CD4-positive, alpha-beta T cell treated with Interleukin-1 beta for 1 hour (primary cell): Measurements from ENCODE around the gene MAP2K5.

Experiments used
- DNase-seq, 2 donors: peaks; one replicate each; pipeline ENCODE4 v3.0.0-alpha.2; 2020 to 2022

MAP2K5 gene

DNA sequence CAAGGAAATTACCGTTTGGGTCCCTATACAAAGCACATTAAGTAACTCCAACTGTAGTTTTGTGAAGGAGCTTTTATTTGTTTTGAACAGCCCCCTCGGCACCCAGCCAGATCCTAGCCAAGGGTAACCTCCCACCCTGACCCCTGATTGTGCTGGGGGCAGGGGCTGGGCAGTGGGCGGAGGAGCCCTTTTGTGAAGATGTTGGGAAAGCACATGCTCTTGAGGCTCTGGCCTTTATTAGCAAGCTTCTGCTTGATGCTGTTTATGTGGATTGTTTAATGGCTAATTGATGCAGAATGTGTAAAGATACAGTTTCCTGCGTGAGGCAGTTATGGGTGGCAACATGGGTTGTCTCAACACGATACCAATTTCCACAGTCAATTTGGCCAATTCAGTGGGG, 136.5 kb downstream of the MAP2K5 start:
- DNase-seq, result no peak

GRCh38 chr15:67680641-67681040, 138.1 kb downstream of the MAP2K5 start:
- no peak for DNase-seq

DNA sequence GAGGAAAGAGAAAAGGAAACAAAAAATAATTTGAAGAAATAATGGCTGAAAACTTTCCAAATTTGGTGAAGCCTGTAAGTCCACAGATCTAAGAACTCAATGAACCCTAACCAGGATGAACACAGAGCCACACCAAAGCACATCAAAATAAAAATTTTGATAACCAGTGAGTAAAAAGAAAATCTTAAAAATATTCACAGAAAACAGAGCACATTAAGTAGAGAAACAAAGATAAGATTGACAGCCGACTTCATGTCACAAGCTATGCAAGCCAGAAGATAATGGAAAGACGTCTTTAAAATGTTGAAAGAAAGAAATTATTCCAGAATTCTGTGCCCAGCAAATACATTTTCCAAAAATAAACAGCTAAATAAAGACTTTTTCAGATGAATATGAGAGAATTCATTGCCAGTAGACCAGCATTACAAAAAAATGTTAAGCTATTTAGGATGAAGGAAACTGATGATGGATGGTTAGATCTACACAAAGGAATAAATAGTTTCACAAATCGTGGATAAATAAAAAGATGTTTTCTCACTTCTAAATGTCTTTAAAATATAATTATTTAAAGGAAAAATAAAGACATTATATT, 142.6 kb downstream of the MAP2K5 start:
- peak in 1 of 2 donors; percentile 8 for DNase-seq

GRCh38 chr15:67685716-67686115, 143.2 kb downstream of the MAP2K5 start:
- DNase-seq, result no peak

DNA sequence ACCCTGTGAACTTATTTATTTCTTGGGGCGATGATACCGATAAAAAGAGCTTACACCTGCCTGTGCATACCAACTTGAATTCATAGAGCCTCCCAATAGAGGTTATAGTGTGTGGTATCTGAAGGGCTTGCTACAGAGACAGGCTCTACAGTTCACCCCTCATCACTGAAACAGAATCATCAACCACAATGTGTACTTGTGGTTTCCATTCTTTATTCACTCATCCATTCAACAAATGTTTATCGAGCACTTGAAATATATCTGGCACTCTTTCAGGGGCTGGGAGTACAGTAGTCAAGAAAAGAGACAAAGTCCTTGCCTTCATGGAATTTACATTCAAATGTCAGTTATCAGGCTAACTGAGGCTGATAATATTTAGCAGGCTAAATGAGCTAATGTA, 148.4 kb downstream of the MAP2K5 start:
- no peak for DNase-seq

- no peak for DNase-seq
Measured at GRCh38 chr15:67691450-67691849, 148.9 kb downstream of the MAP2K5 start.

GRCh38 chr15:67692573-67692972, 150.1 kb downstream of the MAP2K5 start:
- DNase-seq, result no peak

DNA sequence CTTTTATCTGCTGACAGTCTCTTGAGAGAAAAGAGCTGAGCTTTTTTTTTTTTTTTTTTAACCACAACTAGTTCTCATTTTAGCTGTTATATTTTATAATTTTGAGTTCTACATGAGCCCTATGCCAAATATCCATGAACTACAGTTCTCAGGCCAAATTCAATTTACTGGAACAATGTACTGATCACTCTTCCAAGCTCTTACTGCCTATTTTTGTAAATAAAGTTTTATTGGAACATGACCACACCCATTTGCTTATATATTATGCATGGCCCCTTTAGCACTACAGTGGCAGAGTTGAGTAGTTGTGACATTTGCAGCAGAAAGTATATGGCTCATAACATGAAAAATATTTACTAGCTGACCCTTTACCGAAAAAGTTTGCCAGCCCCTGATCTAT, 153.6 kb downstream of the MAP2K5 start:
- no peak for DNase-seq

DNA sequence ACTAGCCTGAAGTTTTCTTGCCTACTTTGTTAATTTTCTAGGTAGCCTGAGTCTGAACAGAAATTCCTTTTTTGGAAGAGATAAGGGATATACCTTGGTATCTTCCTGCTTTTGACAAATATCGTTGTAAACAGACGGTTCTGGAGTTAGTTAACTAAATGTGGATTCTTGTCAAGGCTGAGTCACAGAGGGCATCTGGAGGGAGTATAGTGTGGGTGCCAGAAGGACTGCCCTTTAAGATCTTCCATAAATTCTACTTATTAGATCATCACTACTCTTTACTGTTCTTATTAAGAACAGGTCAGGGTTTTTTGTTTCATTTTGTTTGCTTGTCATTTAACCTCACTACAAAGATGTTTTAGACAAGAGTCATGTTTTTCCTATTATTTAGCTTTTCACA, 157.5 kb downstream of the MAP2K5 start:
- DNase-seq, result no peak

GRCh38 chr15:67701669-67702068, 159.2 kb downstream of the MAP2K5 start:
- DNase-seq, result no peak

GRCh38 chr15:67707520-67708283, 165.2 kb downstream of the MAP2K5 start:
- no peak for DNase-seq

- DNase-seq, result no peak
Measured at GRCh38 chr15:67708500-67708899, 166.0 kb downstream of the MAP2K5 start.

DNA sequence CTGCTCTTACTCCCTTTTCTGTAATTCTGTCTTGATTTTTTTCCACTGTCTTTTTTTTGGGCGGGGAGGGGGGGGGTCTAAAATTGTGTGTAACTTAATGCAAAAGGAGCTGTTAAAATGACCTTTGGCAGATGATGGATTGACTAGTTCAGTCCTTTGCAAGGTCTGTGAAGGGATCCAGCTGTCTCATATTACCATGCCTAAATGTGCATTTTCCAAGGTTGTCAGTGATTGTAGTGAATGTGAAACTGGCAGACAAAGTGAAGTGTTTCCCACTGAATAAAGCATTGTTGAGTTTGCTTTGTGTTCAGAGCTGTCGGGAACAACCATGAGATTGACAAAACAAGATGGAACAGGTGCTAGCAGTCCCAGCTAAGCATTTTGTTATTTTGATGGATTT, 172.7 kb downstream of the MAP2K5 start:
- DNase-seq, result no peak

DNA sequence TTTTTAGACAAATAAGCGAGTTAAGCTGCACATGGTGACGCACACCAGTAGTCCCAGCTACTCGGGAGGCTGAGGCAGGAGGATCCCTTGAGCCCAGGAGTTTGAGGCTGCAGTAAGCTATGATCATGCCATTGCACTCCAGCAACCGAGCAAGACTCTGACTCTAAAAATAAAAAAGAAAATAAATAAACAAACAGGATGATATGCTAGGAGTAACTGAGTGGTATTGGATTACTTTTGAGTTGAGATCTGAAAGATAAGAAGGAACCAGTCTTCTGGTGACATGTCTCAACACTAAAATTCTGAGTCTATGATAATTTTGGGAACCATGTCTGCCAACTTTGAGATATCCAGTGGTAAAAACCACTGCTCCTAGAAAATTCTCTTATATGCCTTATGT, 173.7 kb downstream of the MAP2K5 start:
- no peak for DNase-seq

- no peak for DNase-seq
Measured at GRCh38 chr15:67717776-67718175, 175.3 kb downstream of the MAP2K5 start.

- no peak for DNase-seq
Measured at GRCh38 chr15:67719330-67719959, 176.9 kb downstream of the MAP2K5 start.

DNA sequence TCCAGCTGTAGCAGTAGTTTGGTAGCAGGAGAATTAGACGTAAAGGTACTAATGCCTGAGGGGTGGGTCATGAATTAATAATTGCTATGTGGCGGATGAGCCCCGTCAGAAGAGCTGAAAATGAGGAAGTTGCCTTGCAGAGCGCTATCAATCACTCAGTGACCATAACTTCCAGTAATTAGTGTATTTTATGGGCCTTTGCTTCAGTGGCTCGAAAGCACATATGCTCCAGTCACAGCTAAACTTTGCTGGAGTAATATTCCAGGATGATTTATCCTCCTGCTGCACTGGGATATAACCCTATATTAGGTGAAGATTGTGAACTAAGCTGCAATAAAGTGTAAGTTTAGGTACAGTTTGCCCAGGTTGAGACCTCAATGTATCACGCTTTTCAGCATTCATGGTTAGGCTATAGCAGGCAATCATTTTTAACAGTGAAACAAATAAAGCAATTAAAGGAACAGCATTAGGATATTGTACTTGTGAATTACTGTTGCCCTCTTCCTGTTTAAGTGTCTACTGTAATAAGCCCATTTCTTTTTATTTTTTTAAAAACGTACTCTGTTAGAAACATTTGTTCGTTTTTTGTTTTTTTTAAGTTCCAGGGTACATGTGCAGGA, 178.2 kb downstream of the MAP2K5 start:
- peak in 1 of 2 donors; percentile 1 for DNase-seq

DNA sequence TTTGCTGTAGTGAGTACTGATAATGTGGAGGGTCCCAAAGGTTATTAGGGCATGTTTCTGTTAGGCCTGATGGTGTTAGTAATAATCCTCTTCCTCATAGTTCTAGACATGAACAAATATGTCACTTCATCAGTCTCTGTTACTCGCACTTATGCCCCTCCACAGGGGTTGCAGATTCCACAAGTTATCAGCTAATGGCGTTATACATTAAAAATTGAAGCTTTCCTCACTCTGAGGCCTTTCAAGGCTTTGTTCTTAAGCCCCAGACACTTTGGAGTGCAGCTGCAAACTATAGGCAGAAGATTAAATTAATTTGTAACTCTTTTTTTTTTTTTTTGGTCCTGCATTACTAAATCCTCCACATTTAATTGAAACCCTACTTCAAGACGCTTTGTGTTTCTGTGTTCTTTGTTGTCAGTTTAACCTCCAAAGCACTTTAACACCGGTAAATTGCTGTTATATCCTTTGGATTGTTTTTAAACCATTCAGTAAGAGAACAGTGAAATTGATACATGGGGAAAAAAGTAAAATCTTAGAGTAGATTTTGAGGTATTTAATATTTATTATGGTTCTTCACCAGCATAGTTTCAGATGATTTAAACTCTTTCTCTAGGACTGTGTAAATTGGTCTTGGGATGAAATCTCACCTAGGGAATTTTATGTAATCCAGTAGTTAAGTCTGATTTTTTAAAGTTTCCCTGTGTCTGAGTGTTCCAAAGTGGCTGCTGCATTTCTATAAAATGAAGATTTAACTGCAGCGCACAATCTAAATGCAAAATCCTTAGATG, 179.7 kb downstream of the MAP2K5 start:
- no peak for DNase-seq

GRCh38 chr15:67723294-67724024, 181.0 kb downstream of the MAP2K5 start:
- DNase-seq, result no peak

- DNase-seq, result no peak
Measured at GRCh38 chr15:67724691-67725375, 182.3 kb downstream of the MAP2K5 start.

DNA sequence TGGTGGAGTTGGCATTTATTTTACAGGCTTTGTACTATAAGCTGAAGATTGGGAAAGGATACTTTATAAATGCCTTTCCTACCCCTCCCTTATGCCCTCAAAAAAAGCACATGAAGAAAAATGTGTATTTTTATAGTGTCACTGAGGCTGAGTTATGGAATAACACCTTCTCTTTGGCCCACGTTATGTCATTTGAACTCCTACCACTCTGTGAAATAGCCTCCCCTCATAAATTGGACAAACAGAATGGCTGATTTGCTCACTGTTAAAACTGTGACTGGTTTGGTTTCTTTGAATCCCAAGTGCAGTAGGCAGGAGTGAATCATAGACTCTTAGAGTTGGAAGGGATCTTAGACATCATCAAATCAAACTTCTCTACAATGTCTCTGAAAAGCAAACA, 187.6 kb downstream of the MAP2K5 start:
- no peak for DNase-seq
